GM19395 (cell line): ENCODE results near the gene CHD3.
A peak's percentile ranks its signal among the peaks of the same experiment; 100 is the strongest.
"Not testable (repeated sequence)": the region's sequence is repeated elsewhere in the genome, so short reads cannot be mapped to it uniquely, and the experiment has no call there.

Source experiments
- ATAC-seq: cut with Tn5 transposase; IDR thresholded peaks from one replicate; pipeline ENCODE4 v1.9.1; 2021; ENCODE audit warnings: mild to moderate bottlenecking, moderate library complexity; ENCODE audit not compliant: unreplicated experiment

The CHD3 gene

GRCh38 chr17:7930841-7931631 lies 42.4 kb downstream of the CHD3 start:
- no peak for ATAC-seq

DNA sequence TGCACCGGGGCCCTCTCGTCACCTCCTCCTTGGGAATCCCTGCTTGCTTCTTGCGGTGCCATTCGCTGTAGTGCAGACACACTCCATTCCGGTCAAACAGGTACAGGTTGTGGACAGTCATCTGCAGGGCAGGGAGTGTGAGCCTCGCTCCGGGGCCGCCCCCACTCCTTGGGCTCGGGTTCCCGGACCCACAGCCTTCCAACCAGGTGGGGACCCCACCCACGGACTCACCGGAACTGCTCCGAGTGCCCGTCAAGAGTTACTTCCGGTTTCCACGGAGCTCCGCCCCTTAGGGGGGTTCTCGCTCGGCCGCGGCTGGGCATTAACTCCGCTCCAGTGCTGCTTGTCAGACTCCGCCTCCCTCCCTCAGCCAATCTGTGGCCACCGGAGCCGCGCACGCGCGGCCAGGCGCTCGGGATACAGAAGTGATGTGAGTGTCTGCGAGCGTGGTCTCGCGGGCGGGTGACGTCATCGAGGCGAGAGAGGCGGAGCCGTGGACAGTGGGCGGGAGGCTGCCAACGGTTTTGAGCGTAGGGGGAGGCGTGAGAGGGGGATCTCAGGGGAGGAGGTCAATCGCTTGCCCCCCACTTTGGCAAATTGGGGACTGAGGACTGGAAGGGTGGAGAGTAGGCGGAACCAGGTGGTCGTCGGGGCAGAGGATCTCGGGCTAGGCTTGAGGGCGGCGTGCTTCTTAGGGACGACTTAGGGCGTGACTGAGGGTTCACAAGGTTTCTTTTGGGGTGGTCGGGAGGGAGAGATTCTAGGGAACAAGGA lies 43.3 kb downstream of the CHD3 start, which contains the start of the genes CNTROB and TRAPPC1:
Gene CNTROB, plus strand, starts transcription at position 498 of the 774 bp plus-strand sequence. CDS start 874 bp downstream, outside the sequence.
Gene TRAPPC1, minus strand, starts transcription at position 238 of the 774 bp plus-strand sequence. Its CDS starts 117 bp downstream, at position 121.
- ATAC-seq: peak; percentile 88

GRCh38 chr17:7932483-7932891 lies 43.9 kb downstream of the CHD3 start:
- ATAC-seq: no peak

GRCh38 chr17:7932949-7933348 lies 44.4 kb downstream of the CHD3 start:
- ATAC-seq: no peak

DNA sequence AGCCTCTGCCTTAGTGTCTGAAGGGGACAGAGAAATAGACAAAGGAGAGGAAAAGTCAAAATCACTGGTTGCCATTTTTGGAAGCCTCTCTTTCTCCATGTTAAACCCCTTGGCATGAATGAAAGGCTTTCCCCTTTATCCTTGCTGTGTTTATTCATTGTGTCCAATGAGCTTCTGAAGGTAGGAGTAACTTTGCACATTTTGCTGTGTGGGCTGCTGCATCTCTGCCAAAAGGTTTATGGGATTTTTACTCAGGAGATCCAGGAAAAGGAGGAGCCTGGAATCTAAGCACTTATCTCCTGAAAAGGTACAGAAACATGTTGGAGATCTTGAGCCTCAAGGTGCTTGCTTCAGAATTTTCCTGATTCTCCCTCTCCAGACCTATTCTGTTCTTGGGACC lies 47.3 kb downstream of the CHD3 start:
- no peak for ATAC-seq

DNA sequence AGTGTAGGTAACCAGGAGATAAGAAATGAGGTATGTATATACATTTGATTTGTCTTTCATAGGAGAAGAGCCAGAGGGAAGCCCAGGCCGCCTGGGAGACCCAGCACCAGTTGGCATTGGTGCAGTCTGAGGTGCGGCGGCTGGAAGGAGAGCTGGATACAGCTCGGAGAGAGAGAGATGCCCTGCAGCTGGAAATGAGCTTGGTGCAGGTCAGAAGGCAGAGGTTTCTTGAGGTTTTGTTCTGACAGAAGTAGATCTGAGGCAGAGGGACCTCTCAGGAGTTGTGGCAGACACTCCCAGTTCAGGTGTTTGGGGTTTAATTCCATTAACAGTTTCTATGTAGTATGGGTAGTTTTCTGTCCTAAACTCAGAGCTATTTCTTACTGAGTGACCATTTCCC lies 51.4 kb downstream of the CHD3 start:
- ATAC-seq: no peak

DNA sequence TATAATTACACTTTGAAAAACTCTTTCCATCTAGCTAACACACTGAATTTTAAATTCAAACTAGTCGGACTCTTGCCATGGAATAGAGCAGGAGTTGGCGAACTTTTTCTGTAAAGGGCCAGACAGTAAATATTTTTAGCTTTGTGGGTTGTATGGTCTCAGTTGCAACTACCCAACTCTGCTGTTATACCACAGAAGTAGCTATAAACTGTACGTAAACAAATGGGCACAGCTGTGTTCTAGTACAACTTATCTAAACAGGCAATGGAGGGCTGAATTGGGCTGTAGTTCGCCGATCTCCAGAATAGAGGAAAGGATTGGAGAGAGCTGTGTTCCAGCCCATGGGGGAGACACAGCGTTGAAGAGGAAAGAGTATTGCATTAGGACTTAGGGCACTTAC lies 52.2 kb downstream of the CHD3 start:
- ATAC-seq: no peak

DNA sequence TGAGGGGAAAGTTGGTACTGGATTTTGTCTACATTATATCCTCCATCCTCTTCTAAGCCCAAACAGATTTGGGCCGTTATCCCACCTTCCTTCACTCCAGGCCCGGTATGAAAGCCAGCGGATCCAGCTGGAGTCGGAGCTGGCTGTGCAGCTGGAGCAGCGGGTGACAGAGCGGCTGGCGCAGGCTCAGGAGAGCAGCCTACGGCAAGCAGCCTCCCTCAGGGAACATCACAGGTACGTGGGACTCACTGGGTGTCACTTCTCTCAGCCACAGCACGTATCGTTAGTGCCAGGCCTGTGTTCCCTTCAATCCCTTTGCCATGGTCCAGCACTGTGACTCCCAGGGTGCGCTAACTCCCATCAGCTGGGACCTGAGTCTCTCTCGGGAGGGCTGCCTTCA lies 54.7 kb downstream of the CHD3 start:
- no peak for ATAC-seq

GRCh38 chr17:7944326-7944725 lies 55.7 kb downstream of the CHD3 start:
- ATAC-seq: no peak

DNA sequence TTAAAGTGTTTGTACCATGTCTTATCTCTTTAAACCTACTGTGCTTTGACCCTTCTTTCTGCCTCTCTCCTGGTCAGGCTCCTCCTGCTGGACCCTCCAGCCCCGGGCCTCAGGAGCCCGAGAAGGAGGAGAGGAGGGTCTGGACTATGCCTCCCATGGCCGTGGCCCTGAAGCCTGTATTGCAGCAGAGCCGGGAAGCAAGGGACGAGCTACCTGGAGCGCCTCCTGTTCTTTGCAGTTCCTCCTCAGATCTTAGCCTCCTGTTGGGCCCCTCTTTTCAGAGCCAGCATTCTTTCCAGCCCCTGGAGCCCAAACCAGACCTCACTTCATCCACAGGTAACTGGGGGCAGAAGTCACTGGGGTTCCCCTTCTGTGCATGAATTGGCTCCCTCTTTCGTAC lies 57.1 kb downstream of the CHD3 start:
- no peak for ATAC-seq

GRCh38 chr17:7946441-7946840 lies 57.9 kb downstream of the CHD3 start:
- no peak for ATAC-seq

DNA sequence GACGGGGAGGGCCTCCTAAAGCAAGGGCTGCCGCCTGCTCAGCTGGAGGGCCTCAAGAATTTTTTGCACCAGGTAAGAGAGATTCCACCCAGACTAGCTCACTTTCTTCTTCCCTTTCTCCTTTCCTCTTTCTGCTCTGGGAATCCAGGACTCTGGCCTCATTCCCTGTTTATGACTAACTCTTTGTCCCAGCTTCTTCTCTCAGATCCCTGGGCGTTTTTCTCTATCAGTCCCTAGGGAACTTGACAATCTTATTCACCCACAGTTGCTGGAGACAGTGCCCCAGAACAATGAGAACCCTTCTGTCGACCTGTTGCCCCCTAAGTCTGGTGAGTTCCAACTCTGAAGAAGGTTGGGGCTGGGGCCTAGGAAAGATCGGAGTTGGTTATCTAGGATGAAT lies 59.1 kb downstream of the CHD3 start:
- ATAC-seq: no peak

GRCh38 chr17:7950578-7950977 lies 62.0 kb downstream of the CHD3 start:
- ATAC-seq: no peak

DNA sequence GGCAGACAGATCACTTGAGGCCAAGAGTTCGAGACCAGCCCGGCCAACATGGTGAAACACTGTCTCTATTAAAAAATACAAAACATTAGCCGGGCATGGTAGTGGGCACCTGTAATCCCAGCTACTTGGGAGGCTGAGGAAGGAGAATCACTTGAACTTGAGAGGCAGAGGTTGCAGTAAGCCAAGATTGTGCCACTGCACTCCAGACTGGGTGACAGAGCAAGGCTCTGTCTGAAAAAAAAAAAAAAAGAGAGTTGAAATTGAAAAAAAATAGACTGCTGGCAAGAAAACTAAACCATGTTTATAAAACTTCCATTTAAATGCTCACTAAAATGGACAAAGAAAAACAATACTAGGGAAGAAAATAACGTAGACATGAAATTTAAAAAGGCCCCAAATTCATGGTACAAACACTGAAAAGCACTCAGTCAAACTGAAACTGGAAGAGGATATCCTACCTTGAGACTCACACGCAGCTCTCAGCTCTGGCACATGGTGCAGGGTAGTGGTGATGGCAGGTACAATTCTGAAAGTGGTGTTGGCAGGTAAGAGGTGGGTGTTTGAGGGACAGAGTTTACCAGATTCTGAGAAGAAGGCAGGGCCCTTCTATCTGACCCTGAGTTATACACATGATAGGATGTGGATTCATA lies 62.7 kb downstream of the CHD3 start:
- ATAC-seq: peak; percentile 79

- ATAC-seq: not testable (repeated sequence)
Observed at GRCh38 chr17:7953266-7953665, 64.7 kb downstream of the CHD3 start.

GRCh38 chr17:7955414-7956227 lies 67.0 kb downstream of the CHD3 start:
- no peak for ATAC-seq

GRCh38 chr17:7956228-7956965 lies 67.8 kb downstream of the CHD3 start:
- ATAC-seq: no peak

DNA sequence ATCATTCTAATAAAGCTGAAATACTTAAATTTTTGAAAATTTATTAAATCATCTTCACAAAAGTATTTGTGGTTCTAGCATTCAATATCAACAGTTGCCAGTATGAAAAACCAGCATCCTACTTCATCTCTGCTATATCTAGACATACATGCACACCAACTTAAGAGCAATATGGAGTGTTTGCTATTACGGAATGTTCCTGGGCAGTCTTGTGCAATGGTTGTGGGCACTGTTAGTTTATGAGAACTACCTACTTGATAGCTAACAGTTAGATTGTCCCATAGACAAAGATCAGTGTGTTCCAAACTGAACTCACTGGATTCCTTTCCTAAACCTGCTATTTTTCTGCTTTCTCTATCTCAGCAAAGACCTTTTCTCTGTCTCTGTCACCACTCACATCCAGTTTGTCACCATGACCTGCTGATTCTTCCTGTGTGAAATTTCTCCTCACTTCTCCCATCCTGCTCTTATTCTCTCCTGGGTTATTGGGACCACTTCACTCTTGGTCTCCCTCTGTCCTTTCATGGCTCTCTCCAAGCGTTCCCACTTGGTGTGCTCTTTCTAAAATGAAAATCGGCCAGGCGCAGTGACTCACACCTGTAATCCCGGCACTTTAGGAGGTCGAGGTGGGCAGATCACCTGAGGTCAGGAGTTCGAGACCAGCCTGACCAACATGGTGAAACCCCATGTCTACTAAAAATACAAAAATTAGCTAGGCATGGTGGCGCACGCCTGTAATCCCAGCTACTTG lies 71.1 kb downstream of the CHD3 start:
- ATAC-seq: no peak

- ATAC-seq: no peak
Observed at GRCh38 chr17:7961421-7961820, 72.8 kb downstream of the CHD3 start.
